Heart left ventricle (tissue), 13 donors: ENCODE data around the gene ANKRD11.

Source experiments
- POLR2A ChIP-seq, 2 donors: fragments of 450-650 bp; IDR thresholded peaks; one replicate each; pipeline ENCODE4 v1.6.1; 2017; ENCODE audit warnings: antibody characterized with exemption in 2 of 2, mild to moderate bottlenecking in 2 of 2, moderate library complexity in 2 of 2
- TF ChIP-seq, protein P1 (sequence below), 12 donors: fragments of 200-600 bp; sonication (generic) in 4 of 12; IDR thresholded peaks; one replicate each; pipeline versions ENCODE4 v1.5.0 to v1.8.0; 2018 to 2022; ENCODE audit warnings: antibody characterized with exemption in 12 of 12, mild to moderate bottlenecking in 5 of 12
- donor health status: ischemic (EF 13 %, LVEDD 7.1; RV severe dilation, severe dysfunction).
- donor health status: DM: no; HTN: yes; CAD: no.
- donor health status: DM: no; HTN: no; CAD: no.
- donor health status: ischemic (EF 25% LVEDD 6.9; RV normal size, moderate dysfunction).
- donor health status: ischemic (EF 25% LVEDD 5.7; RV mildly dilated, moderate dysfunction).
- donor health status: ischemic (EF 35%, LVEDD 5.7; RV mildly dilated, moderate dysfunction).
- donor health status: nonischemic (EF 11% LVEDD 7.7; RV severe dilation, severe dysfunction).
- donor health status: DM: yes; HTN: yes; CAD: no.
- donor health status: PGD.
- donor health status: ischemic (EF 29% LVEDD 5.4; RV normal size, mild dysfunction).
- donor health status: nonischemic (EF 23%, LVEDD 6.1; RV moderate dilation, normal function).

DNA sequence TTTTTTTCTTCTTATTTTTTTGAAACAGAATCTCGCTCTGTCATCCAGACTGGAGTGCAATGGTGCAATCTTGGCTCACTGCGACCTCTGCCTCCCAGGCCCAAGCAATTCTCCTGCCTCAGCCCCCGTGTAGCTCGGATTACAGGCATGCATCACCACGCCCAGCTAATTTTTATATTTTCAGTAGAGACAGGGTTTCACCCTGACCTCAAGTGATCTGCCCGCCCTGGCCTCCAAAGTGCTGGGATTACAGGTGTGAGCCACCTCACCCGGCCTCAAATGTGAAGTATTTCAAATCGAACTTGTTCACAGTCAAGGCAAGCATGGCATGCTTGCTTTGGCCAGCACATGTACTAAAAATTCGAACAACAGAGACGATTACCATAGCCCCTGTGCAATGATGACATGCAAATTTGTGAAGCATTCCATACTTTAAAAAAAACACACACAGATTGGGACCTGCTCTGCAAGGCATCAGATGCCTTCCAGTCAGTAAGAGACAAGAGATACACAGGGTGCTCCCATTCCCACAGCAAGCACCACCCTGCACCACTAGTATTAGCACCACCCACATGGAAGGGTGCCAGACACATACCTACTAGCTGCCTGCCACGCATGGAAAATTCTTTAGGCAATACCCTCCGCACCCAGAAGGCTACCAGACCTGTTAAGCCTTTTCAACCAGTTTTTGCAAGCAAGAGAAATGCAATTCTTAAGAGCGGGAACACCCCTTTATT lies 47.2 kb downstream of the ANKRD11 start:
- TF ChIP-seq, protein P1, sequence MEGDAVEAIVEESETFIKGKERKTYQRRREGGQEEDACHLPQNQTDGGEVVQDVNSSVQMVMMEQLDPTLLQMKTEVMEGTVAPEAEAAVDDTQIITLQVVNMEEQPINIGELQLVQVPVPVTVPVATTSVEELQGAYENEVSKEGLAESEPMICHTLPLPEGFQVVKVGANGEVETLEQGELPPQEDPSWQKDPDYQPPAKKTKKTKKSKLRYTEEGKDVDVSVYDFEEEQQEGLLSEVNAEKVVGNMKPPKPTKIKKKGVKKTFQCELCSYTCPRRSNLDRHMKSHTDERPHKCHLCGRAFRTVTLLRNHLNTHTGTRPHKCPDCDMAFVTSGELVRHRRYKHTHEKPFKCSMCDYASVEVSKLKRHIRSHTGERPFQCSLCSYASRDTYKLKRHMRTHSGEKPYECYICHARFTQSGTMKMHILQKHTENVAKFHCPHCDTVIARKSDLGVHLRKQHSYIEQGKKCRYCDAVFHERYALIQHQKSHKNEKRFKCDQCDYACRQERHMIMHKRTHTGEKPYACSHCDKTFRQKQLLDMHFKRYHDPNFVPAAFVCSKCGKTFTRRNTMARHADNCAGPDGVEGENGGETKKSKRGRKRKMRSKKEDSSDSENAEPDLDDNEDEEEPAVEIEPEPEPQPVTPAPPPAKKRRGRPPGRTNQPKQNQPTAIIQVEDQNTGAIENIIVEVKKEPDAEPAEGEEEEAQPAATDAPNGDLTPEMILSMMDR (IDR thresholded peaks at IDR 0.05), result peak in 2 of 12 donors; percentile 5 to 6
- no peak for TF ChIP-seq POLR2A (IDR thresholded peaks at IDR 0.05)
